KMS-11 (cell line): ENCODE results near the gene MOB3A.

Experiments used
- H2AFZ ChIP-seq: fragments of 200-600 bp; sonication (generic); 2 replicates; pipeline ENCODE4 v1.6.1; 2016; ENCODE audit warnings: antibody characterized with exemption, mixed run types, low read depth
- H3K27ac ChIP-seq: fragments of 200-600 bp; sonication (generic); 2 replicates; pipeline ENCODE4 v1.6.1; 2016; ENCODE audit warnings: mild to moderate bottlenecking, mixed run types
- H3K27me3 ChIP-seq: fragments of 200-600 bp; sonication (generic); 2 replicates; pipeline ENCODE4 v1.6.1; 2017; ENCODE audit warnings: mild to moderate bottlenecking, low read depth, mixed run types, moderate library complexity; ENCODE audit not compliant: insufficient read depth
- H3K36me3 ChIP-seq: fragments of 200-600 bp; sonication (generic); 2 replicates; pipeline ENCODE4 v1.6.1; 2017; ENCODE audit warnings: mild to moderate bottlenecking, mixed run types; ENCODE audit not compliant: insufficient read depth
- H3K4me1 ChIP-seq: fragments of 200-600 bp; sonication (generic); 2 replicates; pipeline ENCODE4 v1.6.1; 2016; ENCODE audit warnings: mild to moderate bottlenecking, low read depth, mixed run types; ENCODE audit not compliant: poor library complexity, severe bottlenecking
- H3K4me2 ChIP-seq: fragments of 200-600 bp; sonication (generic); 2 replicates; pipeline ENCODE4 v1.7.0; 2016; ENCODE audit warnings: mild to moderate bottlenecking, mixed run types
- H3K4me3 ChIP-seq: fragments of 200-600 bp; sonication (generic); IDR thresholded peaks from 2 replicates; pipeline ENCODE4 v1.6.1; 2017; ENCODE audit warnings: low read depth, low read length, mixed read lengths; ENCODE audit not compliant: insufficient read depth
- H3K79me2 ChIP-seq: fragments of 200-600 bp; sonication (generic); 2 replicates; pipeline ENCODE4 v1.6.1; 2016; ENCODE audit warnings: low read depth, mixed run types; ENCODE audit not compliant: insufficient read depth
- H3K9ac ChIP-seq: fragments of 200-600 bp; sonication (generic); 2 replicates; pipeline ENCODE4 v1.6.1; 2016; ENCODE audit warnings: mild to moderate bottlenecking, mixed run types
- H4K20me1 ChIP-seq: fragments of 200-600 bp; sonication (generic); 2 replicates; pipeline ENCODE4 v1.6.1; 2016; ENCODE audit warnings: mild to moderate bottlenecking, mixed run types; ENCODE audit not compliant: insufficient read depth
- TF ChIP-seq, protein P1 (sequence below): fragments of 200-600 bp; sonication (generic); conservative IDR thresholded peaks from 2 replicates; pipeline ENCODE4 v1.6.1; 2017; ENCODE audit warnings: low read depth, mild to moderate bottlenecking, antibody characterized with exemption, low read length, moderate library complexity, mixed read lengths

MOB3A gene

DNA sequence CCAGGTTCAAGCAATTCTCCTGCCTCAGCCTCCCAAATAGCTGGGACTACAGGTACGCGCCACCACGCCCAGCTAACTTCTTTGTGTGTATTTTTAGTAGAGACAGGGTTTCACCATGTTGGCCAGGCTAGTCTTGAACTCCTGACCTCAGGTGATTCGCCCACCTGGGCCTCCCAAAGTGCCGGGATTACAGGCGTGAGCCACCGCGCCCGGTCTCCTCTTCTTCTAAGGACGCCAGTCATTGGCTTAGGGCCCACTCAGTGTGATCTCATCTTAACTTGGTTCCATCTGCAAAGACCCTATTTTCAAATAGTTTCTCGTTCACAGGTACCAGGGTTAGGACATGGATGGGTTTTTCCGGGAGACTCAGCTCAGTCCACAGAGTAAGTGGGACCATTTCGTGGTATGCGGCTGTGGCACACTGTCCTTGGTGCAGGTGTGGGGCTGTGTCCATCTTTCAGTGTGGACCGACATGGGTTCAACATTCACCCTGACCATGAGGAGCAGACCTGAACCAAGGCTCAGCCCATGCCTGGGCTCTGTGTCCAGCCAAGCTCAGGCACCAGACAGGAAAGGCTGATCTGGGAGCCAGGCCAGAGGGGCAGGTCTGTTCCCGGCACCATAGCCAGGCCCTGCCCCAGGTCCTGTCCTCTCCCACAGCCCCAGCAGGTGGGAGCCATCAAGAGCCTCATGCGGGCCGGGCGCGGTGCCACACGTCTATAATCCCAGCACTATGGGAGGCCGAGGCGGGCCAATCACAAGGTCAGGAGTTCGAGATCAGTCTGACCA, 42.3 kb downstream of the MOB3A start:
- Histone ChIP-seq H2AFZ (no peak overlapping the region), H3K4me3 (no peak overlapping the region)

DNA sequence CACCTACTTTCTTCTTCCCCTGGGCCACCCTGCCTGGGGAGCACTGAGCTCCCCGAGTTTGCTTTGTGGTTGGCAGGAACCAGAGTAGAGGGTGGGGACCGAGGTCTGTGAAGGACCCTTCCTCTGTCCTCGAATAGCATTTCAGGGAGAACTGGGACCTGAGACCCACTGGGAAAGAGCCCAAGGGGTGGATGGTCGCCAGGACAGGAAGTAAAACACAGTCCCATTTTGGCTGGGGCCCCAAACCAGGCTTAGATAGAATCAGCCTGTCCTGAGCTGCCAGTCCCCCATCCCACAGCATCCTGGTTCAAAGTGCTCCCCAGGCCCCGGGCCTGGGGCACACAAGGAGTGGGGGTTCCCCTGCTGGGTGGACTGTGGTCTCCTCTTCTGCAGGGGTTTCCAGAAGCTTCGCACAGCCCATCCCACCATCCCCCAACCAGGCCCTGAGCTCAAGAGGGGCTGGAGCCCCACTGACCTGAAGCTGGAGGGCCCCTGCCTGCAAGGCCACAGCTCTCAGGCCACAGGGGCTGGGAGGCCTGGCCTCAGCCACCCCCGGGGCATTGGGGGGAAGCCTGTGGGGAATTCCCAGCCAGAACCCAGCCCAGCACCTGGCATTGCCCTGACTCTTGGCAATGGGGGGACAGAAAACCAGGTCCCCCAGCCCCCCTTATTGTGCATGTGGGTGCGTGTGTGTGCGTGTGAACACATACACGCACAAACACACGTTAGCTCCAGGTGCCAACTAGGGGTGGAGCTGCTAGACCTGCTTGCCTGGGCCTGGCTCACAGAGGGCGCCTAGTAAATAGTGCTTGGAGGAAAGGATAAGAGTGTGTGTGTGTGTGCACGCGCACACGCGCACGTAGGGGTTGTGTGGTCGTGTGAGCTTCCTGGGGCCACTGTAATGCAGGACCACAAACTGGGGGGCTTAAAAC, 44.1 kb downstream of the MOB3A start:
- Histone ChIP-seq H3K4me2 (peak overlapping the region; percentile 34), H3K79me2 (peaks cover 29% of the 10 kb centered on the region), H3K4me3 (no peak overlapping the region), H3K9ac (peak overlapping the region; percentile 27; the same call in 1 of the 2 replicates), H4K20me1 (no peaks in the 10 kb centered on the region), H3K36me3 (no peaks in the 10 kb centered on the region), H3K27ac (peak overlapping the region; percentile 44), H3K4me1 (peaks cover 23% of the 10 kb centered on the region), H3K27me3 (no peaks in the 10 kb centered on the region), H2AFZ (peak overlapping the region; percentile 75)
- TF ChIP-seq, protein P1, sequence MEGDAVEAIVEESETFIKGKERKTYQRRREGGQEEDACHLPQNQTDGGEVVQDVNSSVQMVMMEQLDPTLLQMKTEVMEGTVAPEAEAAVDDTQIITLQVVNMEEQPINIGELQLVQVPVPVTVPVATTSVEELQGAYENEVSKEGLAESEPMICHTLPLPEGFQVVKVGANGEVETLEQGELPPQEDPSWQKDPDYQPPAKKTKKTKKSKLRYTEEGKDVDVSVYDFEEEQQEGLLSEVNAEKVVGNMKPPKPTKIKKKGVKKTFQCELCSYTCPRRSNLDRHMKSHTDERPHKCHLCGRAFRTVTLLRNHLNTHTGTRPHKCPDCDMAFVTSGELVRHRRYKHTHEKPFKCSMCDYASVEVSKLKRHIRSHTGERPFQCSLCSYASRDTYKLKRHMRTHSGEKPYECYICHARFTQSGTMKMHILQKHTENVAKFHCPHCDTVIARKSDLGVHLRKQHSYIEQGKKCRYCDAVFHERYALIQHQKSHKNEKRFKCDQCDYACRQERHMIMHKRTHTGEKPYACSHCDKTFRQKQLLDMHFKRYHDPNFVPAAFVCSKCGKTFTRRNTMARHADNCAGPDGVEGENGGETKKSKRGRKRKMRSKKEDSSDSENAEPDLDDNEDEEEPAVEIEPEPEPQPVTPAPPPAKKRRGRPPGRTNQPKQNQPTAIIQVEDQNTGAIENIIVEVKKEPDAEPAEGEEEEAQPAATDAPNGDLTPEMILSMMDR = no peak

More for the DNA sequence above, 42.3 kb downstream of the MOB3A start:
- TF ChIP-seq, protein P1 = no peak
- Histone ChIP-seq H3K4me1 (peaks cover 23% of the 10 kb centered on the region), H4K20me1 (no peaks in the 10 kb centered on the region), H3K79me2 (peaks cover 19% of the 10 kb centered on the region), H3K36me3 (no peaks in the 10 kb centered on the region), H3K27me3 (no peaks in the 10 kb centered on the region), H3K4me2 (no peak overlapping the region), H3K27ac (no peak overlapping the region), H3K9ac (no peak overlapping the region)

DNA sequence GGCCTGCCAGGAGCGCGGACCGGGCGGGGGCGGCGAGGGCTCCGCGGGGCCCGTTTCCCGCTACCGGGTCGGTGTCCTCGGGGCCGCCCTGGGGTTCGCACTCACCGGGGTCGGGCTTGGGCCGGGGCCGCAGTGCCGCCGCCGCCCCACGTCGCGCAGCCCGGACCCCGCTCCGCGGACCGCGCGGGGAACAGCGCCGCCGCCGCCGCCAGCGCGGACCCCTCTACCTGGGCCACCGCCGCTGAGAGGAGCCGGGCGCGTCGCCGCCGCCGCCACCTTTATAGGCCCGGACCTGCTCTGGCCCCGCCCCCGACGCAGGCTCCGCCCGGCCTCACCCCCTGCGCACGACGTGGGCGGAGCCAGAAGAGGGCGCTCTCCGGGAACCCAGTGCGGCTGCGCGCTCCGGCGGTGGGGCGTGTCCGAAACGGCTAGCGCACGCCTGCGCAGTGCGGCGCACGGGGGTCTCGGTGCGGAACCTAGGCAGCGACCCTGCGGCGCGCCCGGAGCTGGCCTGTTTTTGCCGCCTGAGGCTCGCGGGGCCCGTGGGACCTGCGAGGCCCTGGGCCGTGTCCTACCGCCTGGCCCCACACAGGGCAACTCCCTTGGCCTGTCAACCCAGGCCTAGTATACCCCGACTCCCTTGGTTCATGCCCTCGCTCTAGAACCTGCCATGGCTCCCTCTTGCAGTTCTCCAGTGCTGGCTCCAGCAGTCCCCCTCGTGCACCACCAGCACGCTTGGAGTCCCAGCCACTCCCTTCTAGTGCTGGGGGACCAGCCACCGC, 44.9 kb downstream of the MOB3A start, which contains the start of gene MKNK2:
Gene MKNK2, minus strand, starts transcription at position 254 of the 782 bp plus-strand sequence. CDS start 393 bp downstream, outside the sequence.
- Histone ChIP-seq H3K4me2 (peak within 1 kb of the TSS; percentile 94), H3K4me1 (peaks cover 23% of the 10 kb centered on the region), H3K27ac (peak within 1 kb of the TSS; percentile 44), H3K27me3 (no peaks in the 10 kb centered on the region), H3K36me3 (no peaks in the 10 kb centered on the region), H3K9ac (peak within 1 kb of the TSS; percentile 53; the same call in 1 of the 2 replicates), H2AFZ (peak within 1 kb of the TSS; percentile 75), H3K4me3 (no peak within 1 kb of the TSS), H3K79me2 (peaks cover 29% of the 10 kb centered on the region), H4K20me1 (no peaks in the 10 kb centered on the region)
- TF ChIP-seq, protein P1 = peak; percentile 24; the same call in 1 of the 2 replicates
